Activated naive CD4-positive, alpha-beta T cell treated with anti-CD3 and anti-CD28 coated beads, Interleukin-2, amount 50 U/mL, for 16 hours (primary cell): ENCODE results near the gene CILP2.
A peak's percentile ranks its signal among the peaks of the same experiment; 100 is the strongest.

ENCODE experiments used
- DNase-seq: peaks from one replicate; pipeline ENCODE4 v3.0.0-alpha.2; 2020

Gene CILP2

GRCh38 chr19:19538061-19538784 lies at the start of gene CILP2:
CILP2 (plus strand) TSS chr19:19538265; CDS start chr19:19538350, 85 bp downstream.
- DNase-seq, result peak; percentile 49

- DNase-seq, result peak; percentile 79
Observed at GRCh38 chr19:19488875-19489690, 49.0 kb upstream of the CILP2 start.

GRCh38 chr19:19489804-19490204 lies 48.3 kb upstream of the CILP2 start:
- DNase-seq, result no peak

- peak; percentile 79 for DNase-seq
Observed at GRCh38 chr19:19490214-19490968, 47.7 kb upstream of the CILP2 start.

GRCh38 chr19:19491321-19492025 lies 46.6 kb upstream of the CILP2 start:
- DNase-seq, result no peak

- DNase-seq, result no peak
Observed at GRCh38 chr19:19492026-19492610, 45.9 kb upstream of the CILP2 start.

- DNase-seq, result no peak
Observed at GRCh38 chr19:19493841-19494546, 44.1 kb upstream of the CILP2 start.

- no peak for DNase-seq
Observed at GRCh38 chr19:19495614-19496603, 42.2 kb upstream of the CILP2 start.

- no peak for DNase-seq
Observed at GRCh38 chr19:19498255-19498991, 39.6 kb upstream of the CILP2 start.

- no peak for DNase-seq
Observed at GRCh38 chr19:19499272-19499995, 38.6 kb upstream of the CILP2 start.

- no peak for DNase-seq
Observed at GRCh38 chr19:19500975-19501644, 37.0 kb upstream of the CILP2 start.

GRCh38 chr19:19501798-19502197 lies 36.3 kb upstream of the CILP2 start:
- DNase-seq, result no peak

- no peak for DNase-seq
Observed at GRCh38 chr19:19502281-19502680, 35.8 kb upstream of the CILP2 start.

GRCh38 chr19:19502808-19503602 lies 35.1 kb upstream of the CILP2 start:
- DNase-seq, result no peak

- DNase-seq, result no peak
Observed at GRCh38 chr19:19504754-19505668, 33.1 kb upstream of the CILP2 start.

- DNase-seq, result no peak
Observed at GRCh38 chr19:19505669-19506326, 32.3 kb upstream of the CILP2 start.
